ENCODE measurements around the gene SNU13. TPM values are rescaled to one million over a fixed set of nuclear protein-coding genes. Genes with fewer than 3 reads are reported as not detected.
"Not testable (repeated sequence)": the region's sequence is repeated elsewhere in the genome, so short reads cannot be mapped to it uniquely, and the experiment has no call there.

The SNU13 gene
- total RNA-seq, 4 donors from 2014 or later: 99.0 to 169 (median 126) TPM

DNA sequence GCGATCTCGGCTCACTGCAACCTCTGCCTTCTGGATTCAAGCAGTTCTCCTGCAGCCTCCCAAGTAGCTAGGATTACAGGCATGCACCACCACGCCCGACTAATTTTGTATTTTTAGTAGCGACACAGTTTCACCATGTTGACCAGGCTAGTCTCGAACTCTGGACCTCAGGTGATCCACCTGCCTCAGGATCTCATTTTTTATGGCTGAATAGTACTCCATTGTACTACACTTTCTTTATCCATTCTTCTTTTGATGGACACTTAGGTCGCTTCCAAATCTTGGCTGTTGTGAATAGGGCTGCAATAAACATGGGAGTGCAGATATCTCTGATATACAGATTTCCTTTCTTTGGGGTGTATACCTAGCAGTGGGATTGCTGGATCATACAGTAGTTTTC lies 46.8 kb downstream of the SNU13 start:
- DNase-seq (ENCODE audit: low spot score) (no peak), ATAC-seq (ENCODE audit: low FRiP score) (no peak)
- no peak for TF ChIP-seq CTCF (IDR thresholded peaks at IDR 0.05)

DNA sequence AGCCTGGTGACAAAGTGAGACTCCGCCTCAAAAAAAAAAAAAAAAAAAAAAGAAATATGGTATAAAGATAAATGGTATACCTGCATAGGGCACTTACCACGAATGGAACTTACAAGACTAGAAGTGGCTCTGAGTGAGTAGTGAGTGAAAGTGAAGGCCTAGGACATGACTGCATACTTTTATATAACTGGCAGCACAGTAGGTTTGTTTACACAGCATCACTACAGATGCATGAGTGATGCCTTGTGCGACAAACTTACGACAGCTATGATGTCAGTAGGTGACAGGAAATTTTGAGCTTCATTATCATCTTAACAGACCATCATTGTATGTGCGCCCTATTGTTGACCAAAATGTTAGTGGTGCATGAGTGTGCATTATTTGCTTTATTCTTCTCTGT lies 49.9 kb downstream of the SNU13 start:
- no peak for TF ChIP-seq CTCF (IDR thresholded peaks at IDR 0.05)
- DNase-seq (ENCODE audit: low spot score) (no peak), ATAC-seq (ENCODE audit: low FRiP score) (no peak)

DNA sequence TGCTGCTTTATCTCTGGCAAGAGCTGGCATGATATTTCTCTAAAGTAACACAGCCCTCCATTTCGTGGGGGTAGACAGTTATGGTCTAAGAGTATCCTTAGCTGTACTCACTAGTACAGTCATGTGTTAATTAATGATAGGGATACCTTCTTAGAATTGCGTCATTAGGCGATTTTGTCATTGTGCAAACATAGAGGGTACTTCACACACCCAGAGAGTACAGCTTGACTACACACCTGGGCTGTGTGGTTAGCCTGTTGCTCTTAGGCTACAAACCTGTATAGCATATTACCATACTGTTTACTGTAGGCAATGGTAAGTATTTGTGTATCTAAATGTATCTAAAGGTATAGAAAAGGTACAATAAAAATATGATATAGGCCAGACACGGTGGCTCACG lies 50.5 kb downstream of the SNU13 start:
- TF ChIP-seq CTCF (IDR thresholded peaks at IDR 0.05): no peak
- ATAC-seq (ENCODE audit: low FRiP score) (no peak), DNase-seq (ENCODE audit: low spot score) (no peak)

DNA sequence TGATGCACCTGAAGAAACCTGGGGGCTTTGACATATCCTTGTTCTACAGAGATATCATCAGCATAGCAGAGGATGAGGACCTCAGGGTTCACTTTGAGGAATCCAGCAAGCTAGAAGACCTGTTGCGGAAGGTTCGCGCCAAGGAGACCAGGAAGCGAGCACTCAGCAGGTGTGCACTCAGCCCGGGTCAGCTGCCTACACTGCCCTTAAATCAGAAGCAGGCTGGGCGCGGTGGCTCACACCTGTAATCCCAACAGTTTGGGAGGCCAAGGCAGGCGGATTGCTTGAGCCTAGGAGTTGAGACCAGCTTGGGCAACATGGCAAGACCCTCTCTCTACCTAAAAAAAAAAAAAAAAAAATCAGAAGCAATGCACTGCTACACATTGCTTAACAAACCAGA lies 51.0 kb downstream of the SNU13 start:
- not testable (repeated sequence) for DNase-seq (ENCODE audit: low spot score); ATAC-seq (ENCODE audit: low FRiP score)

GRCh38 chr22:41636467-41636866 lies 52.2 kb downstream of the SNU13 start:
- ATAC-seq (ENCODE audit: low FRiP score) (peak; percentile 80), DNase-seq (ENCODE audit: low spot score) (no peak)

GRCh38 chr22:41634610-41635009 lies 54.1 kb downstream of the SNU13 start:
- ATAC-seq (ENCODE audit: low FRiP score); DNase-seq (ENCODE audit: low spot score): not testable (repeated sequence)

More at GRCh38 chr22:41636467-41636866, 52.2 kb downstream of the SNU13 start:
- TF ChIP-seq CTCF (IDR thresholded peaks at IDR 0.05): no peak

DNA sequence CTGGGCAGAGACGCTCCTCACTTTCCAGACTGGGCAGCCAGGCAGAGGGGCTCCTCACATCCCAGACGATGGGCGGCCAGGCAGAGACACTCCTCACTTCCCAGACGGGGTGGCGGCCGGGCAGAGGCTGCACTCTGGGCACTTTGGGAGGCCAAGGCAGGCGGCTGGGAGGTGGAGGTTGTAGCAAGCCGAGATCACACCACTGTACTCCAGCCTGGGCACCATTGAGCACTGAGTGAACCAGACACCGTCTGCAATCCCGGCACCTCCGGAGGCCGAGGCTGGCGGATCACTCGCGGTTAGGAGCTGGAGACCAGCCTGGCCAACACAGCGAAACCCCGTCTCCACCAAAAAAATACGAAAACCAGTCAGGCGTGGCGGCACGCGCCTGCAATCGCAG lies 57.1 kb downstream of the SNU13 start:
- not testable (repeated sequence) for ATAC-seq (ENCODE audit: low FRiP score); DNase-seq (ENCODE audit: low spot score)

DNA sequence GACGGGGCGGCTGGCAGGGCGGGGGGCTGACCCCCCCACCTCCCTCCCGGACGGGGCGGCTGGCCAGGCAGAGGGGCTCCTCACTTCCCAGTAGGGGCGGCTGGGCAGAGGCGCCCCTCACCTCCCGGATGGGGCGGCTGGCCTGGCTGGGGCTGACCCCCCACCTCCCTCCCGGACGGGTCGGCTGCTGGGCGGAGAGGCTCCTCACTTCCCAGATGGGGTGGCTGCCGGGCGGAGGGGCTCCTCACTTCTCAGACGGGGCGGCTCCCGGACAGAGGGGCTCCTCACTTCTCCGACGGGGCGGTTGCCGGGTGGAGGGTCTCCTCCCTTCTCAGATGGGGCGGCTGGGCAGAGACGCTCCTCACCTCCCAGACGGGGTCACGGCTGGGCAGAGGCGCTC lies 57.6 kb downstream of the SNU13 start:
- ATAC-seq (ENCODE audit: low FRiP score): not testable (repeated sequence)

DNA sequence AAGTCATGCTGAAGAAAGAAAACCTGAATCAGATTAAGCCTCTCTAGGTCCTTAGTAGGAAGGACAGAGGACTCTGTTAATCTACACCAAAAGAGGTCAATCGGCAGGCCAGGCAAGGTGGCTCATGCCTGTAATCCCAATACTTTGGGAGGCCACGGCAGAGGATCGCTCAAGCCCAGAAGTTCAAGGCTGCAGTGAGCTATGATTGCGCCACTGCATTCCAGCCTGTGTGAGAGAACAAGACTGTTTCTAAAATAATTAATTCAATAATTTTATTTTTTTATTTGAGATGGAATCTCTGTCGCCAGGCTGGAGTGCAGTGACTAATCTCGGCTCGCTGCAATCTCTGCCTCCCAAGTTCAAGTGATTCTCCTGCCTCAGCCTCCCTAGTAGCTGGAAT lies 63.1 kb downstream of the SNU13 start:
- ATAC-seq (ENCODE audit: low FRiP score) (no peak), DNase-seq (ENCODE audit: low spot score) (no peak)
- no peak for TF ChIP-seq CTCF (IDR thresholded peaks at IDR 0.05)

More for the DNA sequence above, 57.6 kb downstream of the SNU13 start:
- not testable (repeated sequence) for DNase-seq (ENCODE audit: low spot score)

Small RNAs within 50 kb of the gene (small RNA-seq; reads per million reads assigned to genes)
- gene HMGN2P10: not detected
- not detected for gene RF00019
- gene RNU6-476P: not detected
- gene RNU6ATAC22P: not detected

Other genes starting within 250 kb of the SNU13 start
- gene TOB2, start 242.1 kb downstream of the SNU13 start, total RNA-seq: 100 to 1,000 TPM in 1 of 4 donors, 10 to 100 TPM in 3; 59.4 to 111 (median 64.1) TPM
- gene PHF5A, start 220.2 kb downstream of the SNU13 start, total RNA-seq: 10 to 100 TPM; 35.2 to 46.8 (median 42.3) TPM
- 100 to 1,000 TPM; 118 to 151 (median 131) TPM for gene ACO2, start 219.8 kb downstream of the SNU13 start, total RNA-seq
- 10 to 100 TPM; 17.0 to 37.7 (median 22.3) TPM for gene POLR3H, start 144.4 kb downstream of the SNU13 start, total RNA-seq
- 1 to 10 TPM in 3 of 4 donors, under 1 TPM in 1; 0.32 to 7.8 (median 4.9) TPM for gene CSDC2, start 127.9 kb downstream of the SNU13 start, total RNA-seq
- 100 to 1,000 TPM in 1 of 4 donors, 10 to 100 TPM in 3; 39.3 to 168 (median 73.1) TPM for gene PMM1, start 99.0 kb downstream of the SNU13 start, total RNA-seq
- gene DESI1, start 67.8 kb downstream of the SNU13 start, total RNA-seq: 10 to 100 TPM; 16.0 to 22.1 (median 19.5) TPM
- gene XRCC6, start 67.6 kb downstream of the SNU13 start, total RNA-seq: 100 to 1,000 TPM; 168 to 191 (median 181) TPM
- 10 to 100 TPM in 1 of 4 donors, 1 to 10 TPM in 3; 2.3 to 16.9 (median 2.6) TPM for gene MEI1, start 10.6 kb upstream of the SNU13 start, total RNA-seq
- gene CCDC134, start 111.8 kb upstream of the SNU13 start, total RNA-seq: 1 to 10 TPM; 1.6 to 3.5 (median 3.4) TPM
- gene SREBF2, start 144.2 kb upstream of the SNU13 start, total RNA-seq: 10 to 100 TPM; 26.3 to 63.5 (median 33.8) TPM
- gene SHISA8, start 226.2 kb upstream of the SNU13 start, total RNA-seq: not detected
- under 1 TPM; 0.16 to 0.84 (median 0.22) TPM for gene TNFRSF13C, start 237.9 kb upstream of the SNU13 start, total RNA-seq